Prostate gland (tissue), 2 donors: ENCODE measurements around the gene DMD. TPM values are rescaled to one million over a fixed set of nuclear protein-coding genes. Genes with fewer than 3 reads are reported as not detected.

ENCODE experiments used
- DNase-seq: peaks from one replicate; pipeline ENCODE4 v3.0.0-alpha.2; 2019; ENCODE audit warnings: low spot score
- H3K27ac ChIP-seq, 2 donors: fragments of 200-600 bp; sonication (generic); 2 replicates each; pipeline ENCODE4 v1.5.1; 2017 to 2019
- H3K27me3 ChIP-seq: fragments of 200-600 bp; sonication (generic); replicated peaks from 2 replicates; pipeline ENCODE4 v1.5.1; 2019; ENCODE audit not compliant: insufficient read depth
- H3K36me3 ChIP-seq, 2 donors: fragments of 200-600 bp; sonication (generic); 1 replicate in 1 of 2; 2 replicates in 1 of 2; pipeline versions ENCODE4 v1.5.1 to v1.8.1; 2017 to 2019
- H3K4me1 ChIP-seq: fragments of 200-600 bp; sonication (generic); replicated peaks from 2 replicates; pipeline ENCODE4 v1.5.1; 2019
- H3K4me3 ChIP-seq, 2 donors: fragments of 200-600 bp; sonication (generic); 2 replicates each; pipeline ENCODE4 v1.5.1; 2017 to 2019
- H3K9me3 ChIP-seq: fragments of 200-600 bp; sonication (generic); 2 replicates; pipeline ENCODE4 v1.5.1; 2017
- CTCF ChIP-seq, 4 experiments: fragments of 200-600 bp in 2 of 4; fragments of 450-650 bp in 2 of 4; sonication (generic) in 2 of 4; IDR thresholded peaks; 1 replicate in 3 of 4; 2 replicates in 1 of 4; pipeline ENCODE4 v1.5.1; 2016 to 2019; ENCODE audit warnings: antibody characterized with exemption in 4 of 4, mild to moderate bottlenecking in 2 of 4, moderate library complexity in 2 of 4
- POLR2A ChIP-seq: fragments of 450-650 bp; IDR thresholded peaks from one replicate; pipeline ENCODE4 v1.6.1; 2016; ENCODE audit warnings: antibody characterized with exemption, mild to moderate bottlenecking
- POLR2AphosphoS5 ChIP-seq: sonication (generic); formaldehyde crosslinking; IDR thresholded peaks from one replicate; pipeline ENCODE4 v1.6.1; 2017; ENCODE audit warnings: antibody characterized with exemption
- WGBS: methylation state at CpG from one replicate; pipeline ENCODE4 v1.1.5; 2018; 5-methylcytosine and 5-hydroxymethylcytosine counted together
- intact Hi-C: fragments of 100-400 bp; cut with DNase I; formaldehyde crosslinking; loops from one replicate; pipeline ENCODE4 v1.14.2; 2022
- total RNA-seq, 2 donors: library from RNA; depleted of rRNA; stranded (reverse); fragments of >200 nt; gene quantifications; one replicate each; pipeline ENCODE4 v1.1.0, GENCODE V29; 2016

The DMD gene
- total RNA-seq, 2 donors from 2014 or later = 17.6 to 34.8 TPM

- no peaks in the 10 kb centered on the region for H3K36me3 ChIP-seq
- H3K4me3 ChIP-seq = no peak overlapping the region
- intact Hi-C loops = no loop called here
- no peaks in the 10 kb centered on the region for H3K9me3 ChIP-seq
- no peaks in the 10 kb centered on the region for H3K27me3 ChIP-seq
- no peak overlapping the region for H3K27ac ChIP-seq
- no peak for DNase-seq
- no peak for TF ChIP-seq POLR2A
- no peak for TF ChIP-seq POLR2AphosphoS5
- TF ChIP-seq CTCF (IDR thresholded peaks at IDR 0.05) = no peak
- 60% methylated on average over 4 of the region's 4 CpGs for WGBS
- H3K4me1 ChIP-seq = no peaks in the 10 kb centered on the region
Measured at GRCh38 chrX:31909850-31910572, 1301.3 kb downstream of the DMD start.

- Histone ChIP-seq H3K27me3 (no peaks in the 10 kb centered on the region), H3K4me3 (no peak overlapping the region), H3K36me3 (no peaks in the 10 kb centered on the region), H3K27ac (no peak overlapping the region), H3K9me3 (no peaks in the 10 kb centered on the region), H3K4me1 (no peaks in the 10 kb centered on the region)
- no peak for TF ChIP-seq POLR2AphosphoS5
- no peak for TF ChIP-seq CTCF (IDR thresholded peaks at IDR 0.05)
- TF ChIP-seq POLR2A = no peak
- WGBS = 72% methylated on average over 7 of the region's 7 CpGs
- DNase-seq = no peak
- intact Hi-C loops = no loop called here
Measured at GRCh38 chrX:31894152-31894551, 1317.2 kb downstream of the DMD start.

GRCh38 chrX:31893525-31893924, 1317.8 kb downstream of the DMD start:
- Histone ChIP-seq H3K27me3 (no peaks in the 10 kb centered on the region), H3K36me3 (no peaks in the 10 kb centered on the region), H3K9me3 (no peaks in the 10 kb centered on the region), H3K4me3 (no peak overlapping the region), H3K27ac (no peak overlapping the region), H3K4me1 (no peaks in the 10 kb centered on the region)
- TF ChIP-seq CTCF (IDR thresholded peaks at IDR 0.05) = no peak
- 77% methylated on average over 4 of the region's 4 CpGs for WGBS
- DNase-seq = no peak
- intact Hi-C loops = no loop called here

- intact Hi-C loops = no loop called here
- 75% methylated on average over 2 of the region's 2 CpGs for WGBS
Measured at GRCh38 chrX:31889088-31889487, 1322.3 kb downstream of the DMD start.

More at GRCh38 chrX:31889088-31889487, 1322.3 kb downstream of the DMD start:
- Histone ChIP-seq H3K9me3 (no peaks in the 10 kb centered on the region), H3K4me3 (no peak overlapping the region), H3K4me1 (no peaks in the 10 kb centered on the region), H3K27ac (no peak overlapping the region), H3K27me3 (no peaks in the 10 kb centered on the region), H3K36me3 (no peaks in the 10 kb centered on the region)
- DNase-seq = no peak
- TF ChIP-seq CTCF (IDR thresholded peaks at IDR 0.05) = no peak
- no peak for TF ChIP-seq POLR2A
- no peak for TF ChIP-seq POLR2AphosphoS5
